NCI-H748 (cell line): ENCODE data around the gene ZMYND11.
"Not testable (repeated sequence)": the region's sequence is repeated elsewhere in the genome, so short reads cannot be mapped to it uniquely, and the experiment has no call there.

Experiments
- DNase-seq: peaks from one replicate; lab custom pipeline; 2025; ENCODE audit not compliant: unreplicated experiment; lab: John Stamatoyannopoulos, UW

Gene ZMYND11

GRCh38 chr10:241966-242643, 106.8 kb downstream of the ZMYND11 start:
- no peak for DNase-seq

GRCh38 chr10:244227-244626, 109.0 kb downstream of the ZMYND11 start:
- DNase-seq, result no peak

GRCh38 chr10:246431-246830, 111.2 kb downstream of the ZMYND11 start:
- no peak for DNase-seq

- no peak for DNase-seq
These were observed 112.2 kb downstream of the ZMYND11 start for GRCh38 chr10:247480-247879.

- no peak for DNase-seq
These were observed 113.1 kb downstream of the ZMYND11 start for GRCh38 chr10:248307-248706.

GRCh38 chr10:251982-252582, 116.8 kb downstream of the ZMYND11 start:
- DNase-seq, result no peak

GRCh38 chr10:260819-261429, 125.7 kb downstream of the ZMYND11 start:
- no peak for DNase-seq

GRCh38 chr10:264160-265073, 129.2 kb downstream of the ZMYND11 start:
- DNase-seq, result not testable (repeated sequence)

GRCh38 chr10:265074-265440, 129.8 kb downstream of the ZMYND11 start:
- DNase-seq, result not testable (repeated sequence)

- DNase-seq, result not testable (repeated sequence)
These were observed 130.7 kb downstream of the ZMYND11 start for GRCh38 chr10:265816-266588.

- DNase-seq, result peak; percentile 34
These were observed 131.7 kb downstream of the ZMYND11 start for GRCh38 chr10:266974-267425.

- no peak for DNase-seq
These were observed 132.4 kb downstream of the ZMYND11 start for GRCh38 chr10:267705-268104.

- DNase-seq, result no peak
These were observed 134.3 kb downstream of the ZMYND11 start for GRCh38 chr10:269440-270074.

- no peak for DNase-seq
These were observed 135.9 kb downstream of the ZMYND11 start for GRCh38 chr10:271201-271600.

- DNase-seq, result no peak
These were observed 136.5 kb downstream of the ZMYND11 start for GRCh38 chr10:271722-272121.

GRCh38 chr10:273088-273487, 137.8 kb downstream of the ZMYND11 start:
- no peak for DNase-seq

GRCh38 chr10:274866-275265, 139.6 kb downstream of the ZMYND11 start:
- DNase-seq, result no peak

- no peak for DNase-seq
These were observed 140.4 kb downstream of the ZMYND11 start for GRCh38 chr10:275680-276079.

- no peak for DNase-seq
These were observed 142.7 kb downstream of the ZMYND11 start for GRCh38 chr10:277963-278362.

GRCh38 chr10:278707-279106, 143.5 kb downstream of the ZMYND11 start:
- DNase-seq, result no peak
